ENCODE data around the gene UMODL1.

Gene UMODL1

DNA sequence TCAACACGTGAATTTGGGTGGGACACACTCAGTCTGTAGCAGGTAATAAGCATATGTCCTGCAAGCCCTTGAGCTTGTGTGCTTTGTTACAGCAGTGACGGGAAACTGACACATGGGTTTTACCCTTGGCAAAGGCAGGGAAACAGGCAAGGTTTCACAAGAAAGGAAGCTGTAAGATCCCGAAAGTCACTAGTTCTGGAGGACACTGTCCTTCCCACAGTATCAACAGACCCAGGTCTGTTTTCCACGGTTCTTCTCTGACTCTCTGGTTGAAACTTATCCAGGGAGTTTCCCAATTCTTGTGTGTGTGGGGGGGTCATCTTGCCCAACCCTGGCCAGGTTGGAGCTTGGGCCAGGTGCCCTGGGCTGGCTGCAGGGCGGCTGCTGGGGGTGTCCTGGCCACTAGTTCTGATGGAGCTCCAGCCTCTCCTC, 31.6 kb upstream of the UMODL1 start:
- DNase-seq, result peak; percentile 44

DNA sequence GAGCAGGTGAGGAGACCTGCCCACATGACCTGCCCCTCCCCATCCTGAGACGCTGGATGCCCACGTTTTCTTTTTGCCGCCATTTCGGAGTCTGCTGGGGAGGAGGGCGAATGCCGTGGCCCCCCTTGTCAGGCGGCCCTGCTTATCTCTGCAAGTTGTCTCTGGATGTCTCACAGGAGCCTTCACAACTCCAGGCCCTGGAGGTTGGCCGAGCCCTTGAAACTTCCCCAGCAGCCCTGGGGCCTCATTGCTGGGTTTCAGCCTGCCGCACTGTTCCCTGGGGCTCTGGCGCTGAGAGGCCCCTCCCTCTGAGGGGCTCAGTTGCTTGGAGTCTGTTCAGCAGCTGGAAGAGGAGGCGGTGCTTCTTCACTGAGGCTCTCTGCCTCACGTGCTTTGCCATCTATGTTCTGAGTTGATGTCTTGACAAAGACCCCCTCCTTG, 31.2 kb upstream of the UMODL1 start:
- peak; percentile 53 for DNase-seq

DNA sequence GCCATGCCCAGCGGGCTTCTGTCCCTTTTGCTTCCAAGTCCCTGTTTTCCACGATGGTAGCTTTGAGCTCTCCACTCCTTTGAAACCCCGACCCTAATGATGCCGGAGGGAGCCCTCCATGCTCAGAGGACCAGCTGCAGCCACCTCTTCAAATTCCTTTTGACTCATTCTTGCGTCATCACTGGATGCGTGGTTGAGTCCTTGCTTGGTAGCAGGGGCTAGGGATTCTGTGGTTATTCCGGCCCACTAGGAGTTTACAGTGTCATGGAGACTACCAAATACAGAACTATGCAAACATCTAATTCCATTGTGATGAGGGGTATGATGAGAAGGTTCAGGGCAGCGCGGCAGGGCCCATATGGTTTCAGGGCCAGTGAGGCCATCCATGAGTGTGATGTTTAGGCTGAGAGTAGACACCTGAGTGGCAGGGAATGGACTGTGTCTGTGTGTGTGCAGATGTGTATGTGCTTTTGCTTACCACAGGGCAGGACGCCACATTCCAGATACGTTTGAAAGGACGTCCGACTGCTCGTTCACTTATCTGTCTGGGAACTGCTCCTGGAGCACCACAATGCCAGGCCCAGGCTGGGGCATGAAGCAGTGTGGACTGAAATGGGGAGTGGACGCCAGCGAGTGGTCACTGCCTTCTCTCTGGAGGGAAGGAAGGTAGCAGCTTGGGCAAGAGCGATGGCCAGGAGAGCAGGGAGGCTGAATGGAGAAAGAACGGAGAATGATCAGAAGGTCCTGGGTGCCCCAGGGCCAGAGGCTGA, 30.5 kb upstream of the UMODL1 start:
- DNase-seq, result peak; percentile 98

DNA sequence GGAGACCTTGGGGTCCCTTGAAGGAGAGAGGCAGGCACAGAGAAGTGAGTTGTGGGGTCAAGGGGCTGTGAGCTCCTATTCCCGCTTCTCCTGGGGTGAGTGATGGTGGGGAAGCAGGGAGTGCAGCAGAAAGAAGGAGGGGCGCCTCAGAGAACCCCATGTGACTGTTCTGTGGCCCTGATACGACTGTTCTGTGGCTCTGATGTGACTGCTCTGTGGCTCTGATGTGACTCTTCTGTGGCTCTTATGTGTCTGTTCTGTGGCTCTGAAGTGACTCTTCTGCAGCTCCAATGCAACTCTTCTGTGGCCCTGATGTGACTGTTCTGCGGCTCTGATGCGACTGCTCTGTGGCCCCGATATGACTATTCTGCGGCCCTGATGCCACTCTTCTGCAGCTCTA, 29.9 kb upstream of the UMODL1 start:
- no peak for DNase-seq

DNA sequence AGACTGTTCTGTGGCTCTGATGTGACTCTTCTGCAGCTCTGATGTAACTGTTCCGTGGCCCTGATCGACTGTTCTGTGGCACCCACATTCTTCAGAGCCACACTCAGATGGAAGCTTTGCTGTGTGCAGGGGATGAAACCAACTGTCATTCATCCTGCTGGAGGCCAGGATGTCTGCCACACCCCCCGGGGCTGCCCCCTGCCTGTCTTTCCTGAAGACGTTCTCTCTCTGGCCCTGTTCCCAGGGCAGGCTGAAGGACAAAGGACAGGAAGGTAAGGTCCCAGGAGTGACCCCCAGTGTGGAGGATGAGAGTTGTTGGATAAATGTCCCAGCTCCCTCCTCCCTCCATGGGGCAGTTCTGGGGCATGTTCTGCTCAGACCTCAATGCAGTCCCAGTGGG, 29.4 kb upstream of the UMODL1 start:
- no peak for DNase-seq

DNA sequence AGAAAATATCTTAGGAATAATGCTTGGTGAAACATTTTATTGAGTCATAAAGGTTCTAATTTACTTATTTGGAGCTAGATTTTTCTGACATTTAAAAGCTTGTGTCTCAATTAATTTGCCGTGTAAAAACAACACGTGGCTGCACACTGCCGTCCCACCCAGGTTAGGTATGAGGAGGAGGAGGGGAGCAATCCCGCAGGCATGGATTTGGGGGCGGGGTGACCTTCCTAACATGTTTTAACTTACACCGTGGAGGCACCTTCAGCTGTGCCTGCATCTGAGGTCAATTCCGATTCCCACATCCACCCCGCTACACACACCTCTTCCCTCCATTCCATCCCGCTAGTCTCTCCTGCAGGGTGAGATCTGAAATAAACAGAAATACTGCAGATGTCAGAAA, 28.5 kb upstream of the UMODL1 start:
- no peak for DNase-seq

DNA sequence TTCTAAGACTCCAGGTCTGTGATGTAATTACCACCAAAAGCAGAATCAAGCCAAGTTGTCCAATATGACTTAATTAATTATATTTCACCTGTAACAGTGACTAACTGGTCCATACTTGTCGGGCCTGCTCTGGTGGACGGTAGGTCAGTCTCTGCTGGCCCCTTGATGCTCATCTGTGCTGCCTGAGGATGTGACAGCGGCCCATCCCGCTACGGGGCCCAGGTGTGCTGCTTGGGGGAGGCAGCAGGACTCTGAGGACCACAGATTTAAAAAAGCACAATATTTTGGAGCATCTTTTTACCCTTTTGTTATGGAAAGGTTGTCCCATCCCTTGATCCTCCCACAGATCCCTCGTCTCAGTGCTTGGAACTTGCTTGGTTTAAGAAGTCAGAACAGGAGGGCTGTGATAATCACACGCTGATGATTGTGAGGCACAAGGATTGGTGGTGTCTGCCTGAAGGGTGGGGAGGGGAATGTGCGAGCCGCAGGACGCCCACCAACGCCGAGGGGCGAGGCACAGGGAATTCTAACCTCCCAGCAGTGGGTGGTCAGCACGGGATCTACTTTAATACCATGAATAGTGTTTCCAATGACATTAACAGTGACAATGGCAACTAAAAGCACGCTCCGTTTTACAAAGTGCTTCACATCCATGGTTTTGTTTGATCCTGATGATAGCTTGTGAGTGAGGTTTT, 27.8 kb upstream of the UMODL1 start:
- DNase-seq, result no peak

DNA sequence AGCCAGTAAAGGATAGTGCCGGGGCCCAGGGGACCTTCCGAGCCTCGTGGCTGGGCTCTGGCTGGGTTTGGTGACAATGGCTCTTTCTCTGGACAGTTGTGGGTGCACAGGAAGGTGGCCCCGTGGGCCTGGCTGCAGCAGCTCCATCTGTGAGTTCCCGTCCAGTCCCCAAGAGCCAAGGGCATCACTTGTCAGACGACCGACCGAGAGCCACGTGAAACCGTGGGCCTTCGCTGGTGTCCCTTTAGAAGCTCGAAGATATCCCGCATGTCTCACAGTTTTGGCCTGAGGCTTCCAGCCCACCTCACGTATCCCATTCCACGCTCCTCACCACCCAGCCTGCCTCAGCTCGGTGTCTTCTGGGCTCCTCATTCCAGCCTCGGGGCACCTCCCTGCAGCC, 27.2 kb upstream of the UMODL1 start:
- DNase-seq, result no peak

DNA sequence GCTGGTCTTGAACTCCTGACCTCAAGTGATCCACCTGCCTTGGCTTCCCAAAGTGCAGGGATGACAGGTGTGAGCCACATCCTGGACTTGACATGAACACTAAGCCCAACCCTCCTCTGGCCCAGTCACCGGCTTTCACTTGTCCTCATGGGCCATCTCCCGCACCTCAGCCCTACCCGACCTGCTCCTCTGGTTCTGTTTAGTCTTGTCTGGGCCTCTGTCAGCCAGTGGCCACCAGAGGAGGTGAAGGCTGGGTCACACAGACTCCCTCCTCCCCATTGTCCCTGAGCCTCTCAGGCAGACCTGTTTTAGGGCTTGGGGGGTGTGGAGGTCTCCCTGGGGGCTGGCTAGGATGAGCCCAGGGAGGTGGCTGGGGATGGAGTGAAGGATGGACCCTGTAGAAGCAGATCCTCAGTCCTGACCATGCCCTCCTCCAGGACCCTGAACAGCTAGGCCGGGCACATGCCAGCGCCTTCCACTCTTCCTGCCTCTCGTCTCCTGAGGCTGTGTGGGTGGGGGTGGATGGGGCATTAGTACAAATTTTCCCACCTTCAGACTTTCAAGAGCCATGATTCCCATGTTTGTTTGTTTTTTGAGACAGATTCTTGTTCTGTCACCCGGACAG, 26.1 kb upstream of the UMODL1 start:
- DNase-seq, result no peak

DNA sequence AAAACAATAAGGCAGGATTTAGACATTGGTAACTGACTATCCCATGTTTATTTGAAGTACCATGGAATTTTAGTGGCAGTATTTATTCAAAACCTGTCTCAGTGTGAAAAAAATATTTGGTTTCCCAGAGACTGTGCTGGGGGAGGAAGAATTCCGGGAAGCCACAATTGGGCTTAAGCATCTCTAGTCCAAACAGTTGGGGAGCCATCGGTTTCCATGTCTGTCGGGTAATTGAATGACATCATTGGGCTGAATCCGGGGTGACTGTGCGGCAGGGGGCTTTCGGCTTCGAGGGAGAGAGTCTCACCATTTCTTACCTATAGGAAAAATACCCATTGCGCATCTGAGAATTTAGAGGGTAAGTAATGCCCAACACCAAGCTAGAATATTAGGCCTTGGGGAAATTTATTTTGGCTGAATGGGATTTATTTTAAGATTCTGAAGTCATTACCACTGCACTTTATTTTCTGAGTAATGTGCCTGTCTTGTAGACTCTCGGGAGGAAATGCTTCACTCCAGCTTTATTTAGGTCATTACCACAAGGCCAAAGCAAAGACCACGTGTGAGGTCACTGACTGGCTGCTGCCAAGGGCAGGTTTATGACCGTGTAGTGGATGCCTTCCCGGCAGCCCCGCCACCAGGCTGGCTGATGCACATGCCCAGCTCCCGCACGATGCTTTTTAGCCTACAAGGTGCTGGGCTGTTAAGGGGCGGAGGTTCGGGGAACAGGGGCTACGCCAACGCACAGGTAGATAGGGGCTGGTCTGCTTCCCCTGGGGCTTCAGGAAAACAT, 23.1 kb upstream of the UMODL1 start:
- DNase-seq, result peak; percentile 87

DNA sequence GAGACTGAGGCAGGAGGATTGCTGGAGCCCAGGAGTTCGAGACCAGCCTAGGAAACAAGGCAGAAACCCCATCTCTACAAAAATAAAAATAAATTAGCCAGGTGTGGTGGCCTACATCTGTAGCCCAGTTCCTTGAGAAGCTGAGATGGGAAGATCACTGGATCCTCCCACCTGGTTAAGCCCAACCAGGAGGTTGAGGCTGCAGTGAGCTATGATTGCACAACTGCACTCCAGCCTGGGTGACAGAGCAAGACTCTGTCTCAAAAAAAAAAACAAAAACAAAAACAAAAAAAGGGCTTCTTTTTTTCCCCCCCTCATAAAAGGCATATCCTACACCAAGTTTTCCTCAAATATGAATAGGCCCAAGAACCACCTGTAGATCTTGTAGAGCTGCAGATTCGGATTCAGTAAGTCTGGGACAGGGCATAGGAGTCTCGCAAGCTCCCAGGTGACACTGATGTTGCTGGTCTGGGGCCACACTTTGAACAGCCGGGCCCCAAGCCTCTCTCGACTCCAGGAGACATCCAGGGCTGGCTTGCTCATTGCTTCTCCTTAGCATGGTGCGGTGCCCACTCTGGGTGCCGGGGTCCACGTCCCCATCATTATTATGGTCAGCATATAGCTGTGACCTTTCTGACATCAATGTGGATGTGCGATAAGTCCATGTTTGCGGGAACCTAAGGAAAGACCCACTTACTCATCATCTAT, 22.1 kb upstream of the UMODL1 start:
- no peak for DNase-seq

DNA sequence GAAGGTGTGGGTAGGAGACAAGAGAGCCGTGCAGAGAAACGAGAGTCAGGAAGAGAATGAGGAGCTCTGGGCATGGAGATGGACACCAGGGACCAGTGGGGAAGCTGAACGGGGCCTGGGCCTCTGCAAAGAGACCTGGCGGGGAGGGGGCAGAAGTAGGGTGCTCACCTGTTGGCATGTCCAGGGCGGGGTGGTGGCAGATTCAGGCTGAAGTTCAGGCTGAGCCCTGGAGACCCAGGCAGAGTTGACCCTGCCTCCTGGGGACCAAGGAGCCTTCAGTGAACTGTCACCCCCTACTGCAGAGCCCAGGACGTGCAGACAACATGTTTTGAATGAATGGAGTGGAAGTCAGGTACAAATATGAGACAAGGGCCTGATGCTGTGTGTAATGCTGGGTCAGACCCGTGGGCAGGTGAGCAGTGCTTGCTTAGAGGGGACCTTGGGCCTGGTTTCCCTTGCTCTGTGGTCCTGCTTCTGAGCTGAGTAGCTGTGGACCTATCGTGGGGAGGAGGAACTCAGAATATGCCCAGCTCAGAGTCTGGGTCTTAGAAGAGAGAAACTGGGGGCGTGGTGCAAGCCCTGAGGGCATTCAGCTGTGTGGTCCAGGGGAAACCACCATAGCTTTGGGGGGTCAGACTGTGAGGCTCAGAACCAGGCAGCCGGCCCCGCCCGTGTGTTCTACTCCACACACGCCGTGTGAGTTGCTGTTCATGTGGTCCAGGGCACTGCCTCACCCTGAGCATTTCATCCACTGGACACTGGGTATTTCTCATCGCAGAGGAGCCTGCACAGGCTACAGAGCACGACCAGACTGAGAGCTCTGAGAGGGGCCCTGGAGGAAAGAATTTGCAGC, 21.3 kb upstream of the UMODL1 start:
- no peak for DNase-seq

DNA sequence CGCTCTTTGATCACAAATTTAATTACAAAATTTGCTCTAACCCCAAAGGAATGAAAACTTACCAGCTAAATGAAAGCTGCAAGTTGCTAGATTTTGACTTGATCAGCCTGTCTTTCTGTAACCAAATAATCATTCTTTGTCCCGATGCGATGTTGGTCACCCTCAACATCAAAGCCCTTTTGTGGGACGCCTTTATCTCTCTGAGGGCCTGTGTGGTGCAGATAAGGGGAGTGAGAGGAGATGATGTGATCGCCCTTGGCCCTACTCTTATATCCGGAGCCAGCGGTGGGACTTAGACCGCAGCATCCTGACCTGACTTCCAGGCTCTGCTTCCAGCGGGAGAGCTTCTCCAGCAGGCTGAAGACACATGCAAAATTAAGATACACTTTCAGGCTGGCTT, 19.3 kb upstream of the UMODL1 start:
- no peak for DNase-seq

DNA sequence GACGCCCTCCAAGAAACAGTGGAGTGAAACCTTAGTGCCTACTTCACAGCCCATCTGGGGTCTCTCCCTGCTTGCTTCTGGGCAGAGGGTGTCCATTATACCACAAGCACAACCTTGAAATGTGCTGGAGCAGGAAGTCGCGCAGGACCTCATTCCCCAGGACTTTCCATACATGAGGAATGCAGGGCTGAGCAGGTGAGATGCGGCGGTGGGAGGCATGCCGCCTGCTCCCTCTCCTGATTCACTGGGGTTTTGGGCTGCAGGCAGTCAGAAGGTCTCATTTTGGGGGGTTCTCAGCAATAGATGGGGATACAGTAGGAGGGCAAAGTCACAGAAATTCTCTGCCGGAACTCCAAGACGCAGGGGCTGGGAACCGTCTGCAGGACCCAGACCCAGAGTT, 15.7 kb upstream of the UMODL1 start:
- no peak for DNase-seq

DNA sequence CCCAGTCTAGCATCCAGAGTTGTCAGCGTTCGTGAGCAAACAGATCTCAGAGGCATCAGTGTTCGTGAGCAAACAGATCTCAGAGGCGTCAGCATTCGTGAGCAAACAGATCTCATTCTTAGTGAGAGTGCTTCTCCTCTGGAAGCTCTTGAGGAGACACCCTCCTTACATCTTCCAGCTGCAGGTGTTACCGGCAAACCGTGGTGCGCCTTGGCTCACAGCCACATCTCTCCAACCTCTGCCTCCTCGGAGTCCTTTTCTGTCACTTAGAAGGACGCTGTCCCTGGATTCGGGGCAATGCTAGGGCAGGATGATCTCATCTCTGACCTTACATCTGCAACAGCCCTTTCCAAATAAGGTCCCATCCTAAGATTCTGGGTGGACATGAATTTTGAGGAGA, 14.6 kb upstream of the UMODL1 start:
- no peak for DNase-seq

DNA sequence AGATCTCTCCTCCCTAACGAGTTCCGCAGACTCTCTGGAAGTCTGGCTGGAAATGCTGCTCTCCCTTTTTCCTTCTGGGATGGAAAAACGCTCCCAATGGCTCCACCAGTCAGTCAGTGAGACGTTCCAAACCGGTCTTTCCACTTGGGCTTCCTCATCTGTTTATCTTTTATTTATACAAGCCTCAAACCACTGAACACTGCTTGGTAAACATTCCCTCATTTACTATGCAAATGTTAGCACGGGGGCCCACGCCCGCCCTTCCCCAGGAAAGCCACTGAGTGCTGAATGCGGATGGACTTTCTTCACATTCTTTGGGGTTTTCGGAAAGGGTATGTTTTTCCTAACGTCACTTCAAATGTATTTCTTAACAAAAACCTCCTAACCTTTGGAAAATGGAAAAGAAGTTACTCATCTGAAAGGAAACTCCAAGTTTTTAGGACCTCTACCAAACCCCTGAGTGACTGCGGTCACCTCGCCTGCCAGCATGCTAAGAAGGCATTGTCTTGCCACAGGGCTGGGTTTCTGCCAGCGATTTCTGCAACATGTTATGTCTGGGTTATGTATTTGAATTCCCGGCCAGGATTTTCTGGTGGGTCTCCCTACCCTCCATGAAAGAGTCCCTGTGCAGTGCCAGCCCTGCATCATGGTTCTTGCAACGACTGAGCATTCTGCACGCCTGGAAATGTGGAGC, 14.0 kb upstream of the UMODL1 start:
- no peak for DNase-seq

DNA sequence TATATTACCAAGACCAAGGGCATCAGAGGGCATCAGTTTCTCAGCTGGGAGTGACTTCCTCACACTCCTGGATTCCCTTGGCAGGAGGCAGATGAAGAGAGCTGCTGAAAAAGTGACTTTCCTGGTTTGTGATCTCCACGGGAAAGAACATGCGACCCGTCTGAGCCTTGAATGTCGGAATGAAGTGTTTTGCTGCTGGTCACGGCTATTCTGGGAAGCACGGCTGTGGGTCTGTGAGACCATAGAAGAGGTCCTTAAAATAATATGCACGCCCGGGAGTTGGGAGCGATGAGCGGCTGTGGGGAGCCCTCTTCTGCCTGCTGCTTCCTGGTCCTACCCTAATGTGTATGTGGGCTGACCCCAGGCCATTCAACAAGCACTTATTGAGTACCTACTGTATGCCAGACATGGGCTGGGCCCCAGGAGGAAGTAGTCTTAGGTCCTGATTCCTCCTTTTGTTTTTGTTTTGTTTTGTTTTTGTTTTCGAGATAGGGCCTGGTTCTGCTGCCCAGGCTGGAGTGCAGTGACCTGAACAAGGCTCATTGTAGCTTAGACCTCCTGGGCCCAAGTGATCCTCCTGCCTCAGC, 13.2 kb upstream of the UMODL1 start:
- DNase-seq, result no peak

DNA sequence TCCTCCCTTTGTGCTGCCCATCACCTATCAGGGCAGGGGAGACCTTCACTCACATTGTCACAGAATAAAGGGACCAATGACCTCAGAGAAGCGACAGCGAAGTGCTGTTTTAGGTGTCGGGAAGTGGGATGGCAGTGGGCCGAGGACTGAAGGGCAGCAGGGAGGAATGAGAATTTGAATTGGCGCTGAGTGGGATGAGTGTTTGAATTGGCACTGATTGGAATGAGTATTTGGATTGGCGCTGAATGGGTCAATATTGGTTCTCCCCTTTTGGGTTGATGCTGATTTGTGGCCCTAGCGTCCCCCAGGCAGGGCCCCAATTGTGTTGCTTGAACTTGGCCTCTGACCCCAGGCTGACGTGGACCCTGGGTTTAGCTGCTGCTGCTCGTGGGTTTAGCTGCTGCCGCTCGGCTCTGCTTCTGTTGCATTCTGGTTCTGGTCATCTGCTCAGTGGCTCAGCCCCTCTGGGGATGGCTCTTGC, 12.4 kb upstream of the UMODL1 start:
- DNase-seq, result no peak

DNA sequence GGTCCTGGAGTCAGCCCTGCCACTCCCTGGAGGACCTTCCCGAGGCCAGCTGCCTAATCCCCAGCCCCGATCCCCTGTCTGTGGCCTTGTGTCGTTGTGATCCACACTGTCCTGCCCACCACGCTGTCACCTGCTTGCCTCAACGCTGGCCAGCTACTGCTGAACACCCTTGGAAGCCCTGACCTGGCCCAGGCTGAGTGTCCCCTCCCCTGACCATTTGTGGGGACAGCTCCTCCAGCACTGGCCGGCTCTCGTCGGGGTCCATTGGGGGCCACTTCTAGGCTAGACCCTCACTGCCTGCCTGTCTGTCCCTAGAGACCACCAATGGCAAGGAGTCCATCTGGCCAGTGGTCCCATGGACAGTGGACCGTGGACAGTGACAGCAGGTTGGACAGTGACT, 12.0 kb upstream of the UMODL1 start:
- DNase-seq, result no peak

DNA sequence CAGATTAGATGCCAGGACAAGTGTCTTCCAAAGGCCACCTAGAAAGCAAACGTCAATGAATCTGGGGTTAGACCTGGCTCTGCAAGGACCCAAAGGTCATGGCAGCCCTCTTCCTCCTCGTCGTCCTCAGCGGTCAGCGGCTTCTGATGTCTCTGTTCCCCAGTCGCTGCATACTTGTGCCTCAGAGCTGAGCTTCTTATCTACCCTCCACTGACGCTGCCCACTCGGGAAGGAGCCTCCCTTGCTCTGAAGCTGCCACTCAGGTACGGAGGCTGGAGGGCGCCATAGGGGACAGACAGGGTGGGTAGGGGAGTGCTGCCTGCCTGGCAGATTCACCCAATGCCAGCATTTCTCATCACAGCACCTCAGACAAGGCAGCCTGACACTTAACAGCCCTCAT, 11.4 kb upstream of the UMODL1 start:
- DNase-seq, result no peak

Data from NCI-H226 (cell line).